Uterus (tissue), 2 donors: ENCODE data around the gene DPP6.

Experiments
- POLR2A ChIP-seq, 2 donors: fragments of 450-650 bp; IDR thresholded peaks; one replicate each; pipeline ENCODE4 v1.6.1; 2016; ENCODE audit warnings: antibody characterized with exemption in 2 of 2, mild to moderate bottlenecking in 1 of 2, moderate library complexity in 1 of 2
- TF ChIP-seq, protein P1 (sequence below), 4 experiments: fragments of 200-600 bp in 2 of 4; fragments of 450-650 bp in 2 of 4; sonication (generic) in 2 of 4; IDR thresholded peaks; one replicate each; pipeline ENCODE4 v1.5.1; 2016 to 2019; ENCODE audit warnings: antibody characterized with exemption in 4 of 4, mild to moderate bottlenecking in 2 of 4, moderate library complexity in 1 of 4

DNA sequence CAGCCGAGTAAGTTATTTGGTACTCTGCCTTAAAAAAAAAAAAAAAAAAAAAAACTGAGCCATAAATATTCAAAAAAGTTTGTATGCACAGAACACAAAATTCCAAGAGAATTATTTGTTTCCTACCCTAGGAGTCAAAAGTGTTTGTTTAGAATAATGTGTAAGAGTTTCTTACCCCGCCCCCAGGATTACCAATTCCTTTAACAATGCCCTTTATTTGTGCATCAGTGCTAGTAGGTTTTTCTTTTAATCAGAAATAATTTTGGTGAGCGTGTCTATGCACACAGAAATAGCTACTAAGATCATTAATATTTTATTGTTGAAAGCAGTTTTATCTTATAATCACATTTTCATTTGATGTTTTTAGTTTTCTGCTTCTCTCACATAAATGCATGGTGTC is 374.6 kb downstream of the DPP6 start:
- TF ChIP-seq, protein P1, sequence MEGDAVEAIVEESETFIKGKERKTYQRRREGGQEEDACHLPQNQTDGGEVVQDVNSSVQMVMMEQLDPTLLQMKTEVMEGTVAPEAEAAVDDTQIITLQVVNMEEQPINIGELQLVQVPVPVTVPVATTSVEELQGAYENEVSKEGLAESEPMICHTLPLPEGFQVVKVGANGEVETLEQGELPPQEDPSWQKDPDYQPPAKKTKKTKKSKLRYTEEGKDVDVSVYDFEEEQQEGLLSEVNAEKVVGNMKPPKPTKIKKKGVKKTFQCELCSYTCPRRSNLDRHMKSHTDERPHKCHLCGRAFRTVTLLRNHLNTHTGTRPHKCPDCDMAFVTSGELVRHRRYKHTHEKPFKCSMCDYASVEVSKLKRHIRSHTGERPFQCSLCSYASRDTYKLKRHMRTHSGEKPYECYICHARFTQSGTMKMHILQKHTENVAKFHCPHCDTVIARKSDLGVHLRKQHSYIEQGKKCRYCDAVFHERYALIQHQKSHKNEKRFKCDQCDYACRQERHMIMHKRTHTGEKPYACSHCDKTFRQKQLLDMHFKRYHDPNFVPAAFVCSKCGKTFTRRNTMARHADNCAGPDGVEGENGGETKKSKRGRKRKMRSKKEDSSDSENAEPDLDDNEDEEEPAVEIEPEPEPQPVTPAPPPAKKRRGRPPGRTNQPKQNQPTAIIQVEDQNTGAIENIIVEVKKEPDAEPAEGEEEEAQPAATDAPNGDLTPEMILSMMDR (IDR thresholded peaks at IDR 0.05) = no peak
- TF ChIP-seq POLR2A (IDR thresholded peaks at IDR 0.05) = no peak
